NCI-H446 treated with DMSO at 0.1 percent for 48 hours (cell line): ENCODE results near the gene TCERG1L.
"Not testable (repeated sequence)": the region's sequence is repeated elsewhere in the genome, so short reads cannot be mapped to it uniquely, and the experiment has no call there.

Source experiments
- DNase-seq: peaks from one replicate; lab custom pipeline; 2025; lab: John Stamatoyannopoulos, UW

TCERG1L gene

DNA sequence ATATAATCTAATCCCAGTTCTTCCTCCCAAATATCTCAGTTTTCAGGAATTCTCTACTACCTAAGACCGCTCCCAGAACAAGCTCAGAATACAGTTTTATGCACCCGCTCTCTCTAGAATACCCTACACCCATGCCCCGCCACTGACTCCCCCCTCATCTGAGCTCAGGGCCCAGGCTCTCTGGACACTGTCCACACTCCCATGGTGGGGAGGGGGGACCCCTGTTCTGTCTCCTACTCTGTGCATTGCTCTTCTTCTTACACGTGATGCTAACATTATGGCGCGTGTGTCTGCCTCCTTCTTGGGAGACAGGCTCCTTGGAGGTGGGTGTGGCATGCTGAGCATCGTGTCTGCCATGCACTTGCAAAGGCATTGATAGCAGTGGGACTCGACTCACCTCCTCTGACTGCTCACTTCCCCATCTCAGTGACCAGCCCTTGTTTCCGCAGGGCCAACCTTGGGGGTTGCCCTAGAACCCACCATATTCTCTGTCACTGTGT, 127.9 kb downstream of the TCERG1L start:
- no peak for DNase-seq

DNA sequence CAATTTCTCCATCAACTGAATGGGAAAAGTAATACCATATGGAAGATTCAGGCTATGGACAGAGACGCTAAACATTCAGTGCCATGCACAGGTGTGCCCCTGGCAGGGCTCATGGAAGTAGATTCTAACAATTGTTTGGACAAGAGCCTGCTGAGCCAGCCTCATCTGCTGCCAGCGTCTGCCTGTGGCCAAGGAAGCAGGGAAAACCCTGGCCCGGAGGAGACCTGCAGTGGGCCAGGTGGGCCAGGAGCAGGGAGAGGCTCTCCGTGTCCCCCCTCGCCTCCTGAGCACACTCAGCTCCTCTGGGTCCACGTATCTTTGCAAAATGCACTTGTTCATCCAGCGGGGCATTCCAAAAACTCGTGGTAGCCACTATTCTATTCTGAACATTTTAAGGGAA, 130.1 kb downstream of the TCERG1L start:
- DNase-seq = no peak

DNA sequence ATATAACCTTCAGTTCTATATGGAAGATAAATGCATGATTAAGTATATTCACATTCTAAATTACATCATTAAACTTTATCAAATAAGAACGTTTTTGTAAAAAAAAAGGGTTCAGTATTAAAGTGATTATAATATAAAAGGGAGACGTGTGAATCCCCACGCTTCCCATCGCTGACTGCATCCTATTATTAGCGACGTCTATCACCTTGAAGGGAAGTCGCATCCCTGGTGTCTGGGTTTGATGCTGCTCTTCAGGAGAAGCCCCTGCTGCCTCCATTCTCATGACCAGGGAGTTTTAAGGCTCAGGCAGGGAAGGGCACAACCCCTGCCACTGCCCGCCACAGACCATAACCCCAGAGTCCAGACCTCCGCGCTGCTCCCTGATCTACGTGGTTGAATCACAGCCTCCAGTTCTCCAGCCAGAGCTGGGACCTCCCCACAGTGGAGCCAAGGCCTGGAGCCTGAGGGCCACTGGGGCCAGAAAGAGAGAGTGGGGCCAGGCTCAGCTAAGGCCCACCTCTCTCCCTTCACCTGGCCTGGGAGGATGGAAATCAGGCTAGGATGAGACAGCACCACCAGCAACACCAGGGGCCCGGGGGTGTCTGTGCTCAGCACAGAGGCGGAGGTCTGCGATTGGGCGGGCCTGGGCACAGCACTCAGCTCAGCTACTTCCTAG, 130.6 kb downstream of the TCERG1L start:
- no peak for DNase-seq

DNA sequence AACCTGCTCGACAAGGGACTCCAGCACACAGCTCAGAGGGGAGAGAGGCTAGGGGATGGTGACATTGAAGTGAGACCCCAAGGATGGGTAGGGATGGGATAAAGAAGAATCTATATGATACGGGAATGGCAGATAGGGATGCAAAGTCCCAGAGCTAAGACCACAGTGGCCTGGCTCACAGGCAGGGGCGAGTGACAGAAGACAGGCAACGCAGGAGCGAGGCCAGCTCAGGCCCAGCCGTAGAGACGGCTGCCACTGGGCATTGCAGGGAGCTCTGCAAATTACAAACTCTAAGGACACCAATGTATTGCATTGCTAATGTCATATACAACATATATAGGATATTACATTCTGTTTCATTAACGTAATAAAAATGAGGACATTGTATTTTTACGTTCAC, 131.4 kb downstream of the TCERG1L start:
- no peak for DNase-seq

DNA sequence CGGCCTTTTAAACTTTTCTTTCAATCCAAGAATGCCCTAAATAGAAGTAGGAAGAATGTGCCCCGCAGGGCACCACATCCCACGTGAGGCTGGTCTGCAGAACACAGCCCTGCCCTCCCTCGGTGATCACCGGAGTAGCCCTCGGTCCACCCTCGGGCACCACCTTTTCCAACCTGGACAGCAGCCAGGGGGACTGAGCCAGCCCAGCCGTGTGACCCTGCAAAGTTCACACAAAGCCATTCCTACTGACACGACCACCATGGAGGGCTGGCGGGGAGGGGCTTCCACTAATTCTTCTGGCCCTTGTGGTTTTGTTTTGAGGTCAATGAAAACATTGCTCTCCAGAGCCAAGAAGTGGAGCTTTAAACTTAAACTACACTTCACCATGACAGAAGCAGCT, 132.2 kb downstream of the TCERG1L start:
- DNase-seq = no peak

DNA sequence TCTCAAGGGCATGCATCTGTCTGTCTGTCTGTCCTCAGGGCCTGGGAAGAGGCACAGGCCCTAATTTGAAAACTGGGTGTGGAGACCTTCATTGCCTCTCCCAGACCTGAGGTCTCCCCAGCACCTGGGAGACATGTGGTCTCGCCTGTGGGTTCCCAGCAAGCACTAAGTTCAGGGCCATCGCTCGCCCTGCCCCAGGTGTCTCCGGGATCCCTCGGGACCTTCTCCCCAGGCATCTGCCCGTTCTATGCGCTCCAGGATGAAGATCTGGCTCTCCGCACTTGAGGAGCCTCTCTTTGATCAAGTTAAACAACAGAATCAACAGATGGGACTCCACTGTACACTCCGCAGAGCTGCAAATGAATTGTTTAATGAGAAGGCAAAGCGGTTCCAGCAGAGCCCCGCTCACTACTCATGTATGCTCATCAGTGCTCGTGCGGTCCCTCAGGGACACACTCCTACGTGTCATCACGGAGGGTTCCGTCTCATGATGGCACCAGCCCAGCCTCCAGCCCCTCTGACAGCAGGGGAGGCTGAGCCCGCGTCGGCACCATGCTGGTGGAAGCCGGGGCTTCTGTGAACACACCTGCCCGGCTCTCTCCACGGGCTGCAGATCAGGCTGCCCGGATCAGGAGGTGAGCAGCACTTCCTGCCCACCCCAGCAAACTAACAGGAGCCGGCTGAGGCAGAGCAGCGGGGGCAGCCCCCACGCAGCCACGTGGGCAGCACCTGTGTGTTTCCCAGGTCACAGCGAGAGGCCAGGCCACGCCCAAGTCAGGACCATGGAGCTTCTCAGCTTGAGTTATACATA, 132.8 kb downstream of the TCERG1L start:
- DNase-seq = no peak

DNA sequence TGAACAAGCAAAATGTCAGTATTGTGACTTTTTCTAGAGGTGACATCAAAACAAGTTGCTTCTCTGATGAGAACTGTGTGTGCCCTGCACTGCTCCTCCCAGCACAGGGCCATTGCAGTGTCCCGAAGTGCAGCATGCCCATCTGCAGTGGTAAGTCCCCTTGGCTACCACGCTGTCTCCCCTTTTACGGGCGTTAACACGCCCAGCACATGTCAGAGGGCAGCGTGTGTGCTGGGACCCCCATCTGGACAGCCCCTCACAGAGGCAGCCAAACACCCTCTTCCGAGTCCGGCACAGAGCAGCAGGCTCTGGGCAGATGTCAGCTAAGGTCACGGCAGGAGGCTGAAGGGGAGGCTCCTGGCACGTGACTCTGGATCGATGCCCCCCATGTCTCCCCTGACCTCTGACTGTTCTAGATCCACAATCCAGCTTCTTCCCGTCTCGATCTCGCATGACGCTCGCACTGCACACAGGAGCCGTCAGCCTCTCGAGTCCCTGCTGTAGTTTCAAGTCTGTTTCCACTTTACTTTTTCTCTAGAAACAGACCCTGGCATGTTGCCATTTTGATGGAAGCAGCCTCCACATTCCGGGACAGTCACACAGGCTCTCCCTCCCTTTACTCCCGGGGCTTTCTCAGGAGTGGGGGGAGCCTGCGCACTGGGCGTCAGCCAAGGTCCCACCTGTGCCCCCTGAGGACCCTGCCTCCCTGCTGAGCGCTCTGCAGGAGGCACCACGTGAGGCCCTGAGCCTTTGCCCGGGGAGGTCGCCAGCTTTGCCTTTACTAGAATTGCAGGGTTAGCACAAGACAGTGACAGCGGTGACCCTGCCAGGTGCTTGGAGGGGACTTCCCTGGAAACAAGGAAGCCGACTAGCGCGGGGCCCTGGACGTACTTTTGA, 133.8 kb downstream of the TCERG1L start:
- DNase-seq = no peak

DNA sequence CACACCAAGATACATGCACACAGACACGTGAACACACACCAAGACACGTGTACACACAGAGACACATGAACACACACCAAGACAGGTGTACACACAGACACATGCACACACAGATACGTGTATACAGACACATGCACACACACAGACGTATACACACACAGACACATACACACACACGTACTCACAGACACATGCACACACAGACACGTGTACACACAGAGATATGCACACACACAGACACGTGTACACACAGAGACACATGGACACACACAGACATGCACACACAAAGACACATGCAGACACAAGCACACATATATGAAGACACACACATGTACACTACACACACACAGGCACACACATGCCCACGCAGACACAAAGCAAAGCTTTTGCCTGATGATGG, 134.6 kb downstream of the TCERG1L start:
- no peak for DNase-seq

DNA sequence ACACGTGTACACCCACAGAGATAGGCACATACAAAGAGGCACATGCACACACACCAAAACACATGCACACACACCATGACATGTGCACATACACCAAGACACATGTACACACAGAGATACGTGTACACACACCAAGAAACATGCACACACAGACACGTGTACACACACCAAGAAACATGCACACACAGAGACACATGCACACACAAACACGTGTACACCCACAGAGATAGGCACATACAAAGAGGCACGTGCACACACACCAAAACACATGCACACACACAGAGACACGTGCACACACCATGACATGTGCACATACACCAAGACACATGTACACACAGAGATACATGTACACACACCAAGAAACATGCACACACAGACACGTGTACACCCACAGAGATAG, 135.2 kb downstream of the TCERG1L start:
- DNase-seq = not testable (repeated sequence)

DNA sequence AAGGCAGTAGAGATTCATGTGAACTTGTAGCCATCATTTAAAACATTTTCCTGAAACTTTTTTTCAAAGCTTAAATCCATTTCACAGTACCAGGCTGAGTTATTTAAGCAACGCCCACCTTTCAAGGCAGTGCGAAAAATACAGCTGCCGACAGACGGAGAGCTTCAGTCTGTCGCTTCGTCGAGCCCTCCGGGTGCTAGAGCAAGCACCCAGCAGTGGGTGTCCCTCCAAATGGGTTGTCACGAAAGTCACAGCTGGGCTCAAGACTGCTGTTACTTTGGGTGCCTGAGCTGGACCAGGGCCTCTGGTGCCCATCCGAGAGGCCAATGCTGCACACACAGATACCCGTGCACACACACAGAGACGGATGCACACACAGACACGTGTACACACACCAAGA, 135.6 kb downstream of the TCERG1L start:
- DNase-seq = no peak

DNA sequence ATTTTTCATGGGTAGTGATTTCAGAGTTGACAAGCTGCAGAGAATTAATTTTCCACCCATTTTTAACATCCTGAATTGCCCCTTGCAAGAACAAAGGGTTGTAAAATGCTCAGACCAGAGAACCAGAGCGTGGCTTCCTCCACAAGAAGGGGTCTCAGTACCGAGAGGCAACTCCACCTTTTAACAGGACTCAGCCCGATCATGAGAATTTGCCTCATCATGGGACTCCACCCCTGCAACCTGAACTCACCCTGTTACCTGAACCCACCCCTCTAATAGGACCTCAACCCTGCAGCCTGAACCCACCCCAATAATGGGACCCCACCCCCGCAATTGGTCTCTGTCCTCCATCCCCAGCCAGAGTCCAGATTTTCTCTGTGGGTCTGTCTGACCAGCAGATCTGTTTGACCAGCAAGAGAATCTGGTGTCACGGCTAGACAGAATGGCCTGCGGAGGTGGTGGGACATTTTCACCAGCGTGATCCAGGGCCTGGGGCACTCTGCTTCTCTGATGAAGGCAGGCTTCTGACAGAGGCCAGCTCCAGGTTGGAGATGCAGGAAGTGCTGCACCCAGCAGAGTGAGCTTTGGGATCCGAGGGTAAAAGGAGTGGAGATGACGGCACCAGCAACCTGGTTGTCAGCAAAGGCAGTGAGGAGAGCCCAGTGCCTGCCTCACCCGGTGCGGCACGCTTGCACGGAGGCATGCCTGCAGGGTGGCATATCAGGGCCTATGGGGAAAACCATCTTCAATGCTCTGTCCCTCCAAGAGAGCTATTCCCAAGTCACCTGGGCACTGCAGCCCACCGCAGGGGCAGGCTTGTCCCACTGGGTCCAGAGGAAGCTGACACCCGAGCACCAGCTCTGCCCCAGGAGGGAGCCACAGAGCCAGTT, 136.6 kb downstream of the TCERG1L start:
- no peak for DNase-seq

DNA sequence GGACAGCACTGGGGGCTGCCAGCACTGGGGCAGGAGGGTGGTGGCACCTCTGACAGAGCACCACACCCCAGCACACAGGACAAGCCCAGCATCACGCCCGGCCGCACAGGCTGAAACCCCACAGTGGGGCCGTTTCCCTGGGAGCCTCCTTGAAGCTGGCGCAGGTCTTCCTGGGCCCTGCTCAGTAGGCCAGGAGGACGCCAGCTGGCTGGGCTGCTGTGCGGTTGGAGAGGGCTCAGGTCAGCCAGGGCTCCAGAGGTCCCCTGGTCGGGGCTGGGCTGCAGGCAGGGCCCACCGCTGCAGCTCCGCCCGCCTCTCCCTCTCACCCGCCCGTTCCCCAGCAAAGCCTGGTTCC, 137.3 kb downstream of the TCERG1L start:
- no peak for DNase-seq

DNA sequence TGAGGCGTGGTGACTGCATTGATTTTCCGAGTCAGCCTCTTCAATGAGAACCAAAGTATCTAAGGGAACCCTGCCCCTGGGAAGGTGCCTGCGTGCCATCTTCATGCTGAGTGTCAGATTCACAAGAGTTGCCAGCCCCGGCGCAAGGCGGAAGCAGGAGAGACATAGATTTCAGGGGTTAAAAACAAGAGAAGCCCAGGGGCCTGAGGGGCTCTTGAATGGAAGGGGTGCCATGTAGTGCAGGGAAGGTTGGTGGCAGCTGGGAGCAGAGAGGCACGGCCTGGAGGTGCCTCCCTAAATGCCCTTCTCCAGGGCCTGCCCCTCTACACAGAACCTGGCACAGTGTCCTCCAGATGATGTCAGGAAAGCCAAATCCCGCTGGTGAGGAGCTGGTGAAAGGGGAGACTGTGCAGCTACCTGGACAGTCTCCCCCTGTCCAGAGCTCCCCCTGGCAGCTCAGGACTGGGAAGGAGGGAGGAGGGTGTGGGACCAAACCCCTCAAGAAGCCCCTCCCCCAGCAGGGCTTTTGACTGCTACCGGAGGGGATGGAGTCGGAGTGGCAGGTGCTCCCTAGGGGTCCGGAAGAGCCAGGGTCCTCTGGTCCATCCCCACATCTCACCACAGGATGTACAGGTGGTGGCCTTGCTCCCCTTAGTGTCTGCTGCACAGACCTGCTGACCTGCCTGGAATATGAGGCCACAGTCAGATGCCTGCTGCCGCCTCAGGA, 137.9 kb downstream of the TCERG1L start:
- DNase-seq = no peak

DNA sequence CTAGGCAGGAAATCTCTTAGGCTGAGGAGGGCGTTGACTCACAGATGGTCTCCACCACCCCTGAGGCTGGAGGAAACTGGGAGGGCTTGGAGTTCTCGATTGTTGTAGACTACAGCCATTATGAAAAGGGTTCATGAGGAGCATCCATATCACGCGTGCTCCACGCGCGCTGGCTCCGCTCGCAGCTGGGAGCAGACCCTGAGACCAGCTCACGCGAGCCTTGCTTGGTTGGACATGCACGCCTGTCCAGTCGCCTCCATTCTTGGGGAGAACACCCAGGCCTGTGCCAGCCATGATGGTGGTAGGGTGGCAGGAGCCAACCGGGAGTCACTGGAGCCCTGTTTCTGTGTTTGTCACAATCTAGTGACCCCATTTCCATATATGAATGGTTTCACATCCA, 139.1 kb downstream of the TCERG1L start:
- DNase-seq = no peak

DNA sequence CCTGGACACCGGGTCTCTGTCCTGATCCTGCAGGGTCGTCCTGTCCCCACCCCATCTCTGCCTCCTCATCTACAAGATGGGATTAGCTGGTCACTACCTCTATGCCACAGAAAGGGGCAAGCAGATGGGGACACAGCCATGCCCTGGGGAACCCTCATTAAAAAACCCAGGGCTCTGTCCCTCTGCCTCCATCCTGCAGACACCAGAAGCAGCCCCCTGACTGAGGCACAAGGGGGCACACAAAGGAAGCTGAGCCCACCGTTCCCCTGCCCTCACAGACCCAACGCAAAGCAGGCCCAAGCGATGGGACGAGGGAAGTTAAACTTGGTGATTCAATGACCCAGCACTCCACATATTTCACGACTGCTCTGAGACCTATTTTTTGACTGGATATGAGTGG, 142.4 kb downstream of the TCERG1L start:
- no peak for DNase-seq

DNA sequence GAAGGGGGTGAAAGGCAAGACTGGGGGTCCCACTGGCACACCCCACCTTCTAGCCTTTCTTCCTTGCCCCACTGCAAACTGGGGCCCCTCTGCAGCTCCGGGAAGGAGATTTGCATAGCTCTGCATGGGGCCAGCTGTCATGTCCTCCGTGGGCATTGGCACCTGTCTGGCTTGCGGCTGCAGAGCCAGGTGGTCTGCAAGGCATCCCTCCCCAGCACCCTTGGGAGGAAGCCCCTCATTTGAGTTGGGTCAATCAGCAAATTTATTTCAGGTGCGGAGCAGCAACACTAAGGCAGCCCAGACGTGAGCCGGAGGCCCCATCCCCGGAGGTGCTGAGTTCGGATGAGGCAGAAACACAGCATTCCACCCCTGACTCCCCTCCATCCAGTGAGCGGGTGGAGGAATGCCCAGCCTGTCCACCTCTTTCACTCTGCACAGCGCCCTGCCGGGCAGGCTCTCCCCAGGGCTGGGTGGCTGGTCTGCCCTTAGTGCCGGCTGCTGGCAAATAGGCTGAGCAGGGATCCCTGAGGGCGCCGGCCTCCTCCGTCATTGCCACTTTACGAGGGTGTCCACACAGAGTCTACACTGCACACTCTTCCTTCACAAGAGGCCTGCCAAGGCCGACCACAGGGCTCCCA, 143.2 kb downstream of the TCERG1L start:
- no peak for DNase-seq

DNA sequence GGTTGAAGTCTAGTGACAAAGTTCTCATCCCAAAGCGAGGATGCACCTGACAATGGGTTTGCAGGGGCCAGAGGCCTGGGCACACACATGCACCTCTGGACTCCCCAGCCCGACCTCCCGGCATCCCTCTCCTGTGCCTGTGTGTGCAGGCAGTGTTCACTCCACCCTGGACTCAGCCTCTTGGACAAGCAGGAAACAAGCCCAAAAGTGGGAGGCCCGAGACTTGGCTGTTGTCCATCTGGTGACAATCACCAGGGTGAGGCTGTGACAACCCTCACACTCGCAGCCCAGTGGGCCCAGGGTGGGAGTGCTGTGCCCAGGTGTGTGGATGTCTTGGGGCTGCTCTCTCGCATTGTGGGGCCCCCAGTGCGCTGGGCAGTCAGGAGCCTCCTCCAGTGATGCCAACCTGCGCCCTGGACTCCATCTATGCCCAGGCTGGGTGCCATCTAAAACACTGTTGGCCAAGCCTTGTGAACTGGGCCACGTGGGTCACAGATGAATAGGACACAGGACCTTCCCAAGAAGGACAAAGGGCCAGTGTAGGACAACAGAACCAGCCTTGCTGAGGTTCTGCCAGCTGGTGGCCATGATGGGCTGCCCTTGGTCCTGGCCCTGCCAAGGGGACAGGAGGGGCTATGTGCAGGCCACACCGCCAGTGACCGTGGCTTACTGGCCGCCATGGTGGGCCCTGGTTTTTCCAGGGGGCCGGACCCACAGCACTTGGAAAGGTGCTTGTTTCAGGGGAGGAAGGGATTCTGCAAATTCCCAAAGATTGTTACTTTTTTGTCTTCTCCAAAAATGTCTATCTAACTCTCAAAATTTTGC, 144.3 kb downstream of the TCERG1L start:
- no peak for DNase-seq

DNA sequence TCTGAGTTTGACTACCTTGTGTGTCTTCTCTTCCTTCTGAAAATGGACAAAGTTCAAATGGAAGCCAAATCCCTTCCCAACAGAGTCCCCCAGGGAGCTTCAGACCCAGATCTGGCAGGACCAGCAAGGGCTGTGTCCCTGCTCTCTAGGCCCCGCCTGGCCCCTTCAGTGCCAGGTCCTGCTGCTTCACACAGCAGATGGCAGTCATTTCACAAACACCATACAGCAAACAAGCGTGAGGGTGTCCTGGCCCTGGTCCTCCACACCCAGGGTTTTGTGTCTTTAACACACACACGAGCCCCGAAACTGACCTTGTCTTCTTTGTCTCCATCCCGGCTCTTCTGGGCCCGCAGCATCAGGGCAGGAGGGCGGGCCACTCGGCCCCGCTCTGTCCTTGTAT, 145.0 kb downstream of the TCERG1L start:
- DNase-seq = no peak

DNA sequence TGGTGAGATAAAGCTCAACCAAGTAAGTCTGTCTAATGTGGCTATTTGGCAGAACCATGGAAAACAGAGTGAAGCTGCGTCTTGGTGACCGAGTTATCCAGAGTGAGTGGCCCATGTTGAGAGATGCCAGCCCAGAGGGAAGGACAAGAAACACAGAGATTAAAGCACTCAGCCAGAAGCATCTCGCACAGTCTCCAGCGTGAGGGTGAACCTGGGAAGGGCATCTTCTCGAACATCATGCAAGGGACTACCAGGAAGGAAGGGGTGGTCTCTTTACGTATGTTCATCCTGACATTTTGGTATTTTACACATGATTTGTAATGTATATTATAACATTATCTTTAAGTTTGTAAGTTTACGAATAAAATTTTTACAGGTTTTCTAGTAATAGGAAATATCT, 146.4 kb downstream of the TCERG1L start:
- no peak for DNase-seq
